B cell (primary cell): ENCODE measurements around the gene CCDC13.
A peak's percentile ranks its signal among the peaks of the same experiment; 100 is the strongest.

ENCODE experiments used
- EZH2 ChIP-seq: IDR thresholded peaks from 2 replicates; pipeline ENCODE4 v1.6.1; 2012; ENCODE audit warnings: borderline replicate concordance, low read depth, mild to moderate bottlenecking, moderate library complexity, low read length; ENCODE audit not compliant: insufficient read depth, poor library complexity, severe bottlenecking
- TF ChIP-seq, protein P1 (sequence below): fragments of 200-600 bp; IDR thresholded peaks from one replicate; pipeline ENCODE4 v1.8.0; 2022; ENCODE audit warnings: antibody characterized with exemption, mild to moderate bottlenecking

DNA sequence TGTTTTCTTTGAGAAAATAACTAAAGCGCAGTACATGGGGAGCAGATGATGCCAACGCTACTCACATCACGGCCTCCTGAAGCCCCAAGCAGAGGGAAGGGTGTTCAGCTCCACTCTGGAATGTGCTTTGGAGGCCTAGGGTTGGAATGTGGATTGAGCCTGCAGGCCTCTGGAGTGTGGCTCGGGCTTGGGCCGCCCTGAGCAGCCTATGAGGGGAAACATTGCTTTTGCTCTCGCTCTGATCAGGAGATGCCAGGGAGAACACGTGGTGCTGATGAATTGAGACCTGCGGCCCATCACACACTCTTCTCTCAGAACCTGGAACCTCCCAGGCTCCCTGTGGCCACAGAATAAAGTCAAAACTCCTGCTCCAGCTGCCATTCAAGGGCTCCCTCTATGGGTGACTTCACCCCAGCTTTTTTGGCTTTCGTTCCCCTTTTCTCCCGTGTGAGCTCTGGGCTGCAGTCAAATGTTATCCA lies 23.3 kb downstream of the CCDC13 start:
- TF ChIP-seq EZH2 = no peak
- TF ChIP-seq, protein P1, sequence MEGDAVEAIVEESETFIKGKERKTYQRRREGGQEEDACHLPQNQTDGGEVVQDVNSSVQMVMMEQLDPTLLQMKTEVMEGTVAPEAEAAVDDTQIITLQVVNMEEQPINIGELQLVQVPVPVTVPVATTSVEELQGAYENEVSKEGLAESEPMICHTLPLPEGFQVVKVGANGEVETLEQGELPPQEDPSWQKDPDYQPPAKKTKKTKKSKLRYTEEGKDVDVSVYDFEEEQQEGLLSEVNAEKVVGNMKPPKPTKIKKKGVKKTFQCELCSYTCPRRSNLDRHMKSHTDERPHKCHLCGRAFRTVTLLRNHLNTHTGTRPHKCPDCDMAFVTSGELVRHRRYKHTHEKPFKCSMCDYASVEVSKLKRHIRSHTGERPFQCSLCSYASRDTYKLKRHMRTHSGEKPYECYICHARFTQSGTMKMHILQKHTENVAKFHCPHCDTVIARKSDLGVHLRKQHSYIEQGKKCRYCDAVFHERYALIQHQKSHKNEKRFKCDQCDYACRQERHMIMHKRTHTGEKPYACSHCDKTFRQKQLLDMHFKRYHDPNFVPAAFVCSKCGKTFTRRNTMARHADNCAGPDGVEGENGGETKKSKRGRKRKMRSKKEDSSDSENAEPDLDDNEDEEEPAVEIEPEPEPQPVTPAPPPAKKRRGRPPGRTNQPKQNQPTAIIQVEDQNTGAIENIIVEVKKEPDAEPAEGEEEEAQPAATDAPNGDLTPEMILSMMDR = peak; percentile 14
